Epithelial cell of proximal tubule (primary cell): ENCODE measurements around the gene ACACB. TPM values are rescaled to one million over a fixed set of nuclear protein-coding genes. Genes with fewer than 3 reads are reported as not detected.

Experiments used
- DNase-seq: peaks from one replicate; pipeline ENCODE4 v3.0.0-alpha.2; 2011; ENCODE audit warnings: low read depth
- H3K4me3 ChIP-seq: 2 replicates; pipeline ENCODE4 v1.5.1; 2011; ENCODE audit warnings: low read depth, mild to moderate bottlenecking, low read length
- CTCF ChIP-seq: conservative IDR thresholded peaks from 2 replicates; pipeline ENCODE4 v1.5.1; 2012; ENCODE audit warnings: low read depth, mild to moderate bottlenecking, low read length
- total RNA-seq: library from RNA; depleted of rRNA; stranded (reverse); fragments of >200 nt; gene quantifications from 2 replicates; pipeline ENCODE4 v1.2.3, GENCODE V29; 2015

Gene ACACB
- total RNA-seq, 1 donor from 2014 or later = 26.5 TPM

- H3K4me3 ChIP-seq = no peak overlapping the region
- no peak for TF ChIP-seq CTCF
- DNase-seq = no peak
Measured at GRCh38 chr12:109162551-109162950, 46.2 kb downstream of the ACACB start.

GRCh38 chr12:109163167-109163566 lies 46.8 kb downstream of the ACACB start:
- no peak overlapping the region for H3K4me3 ChIP-seq
- TF ChIP-seq CTCF = no peak
- DNase-seq = no peak

GRCh38 chr12:109165599-109165998 lies 49.2 kb downstream of the ACACB start:
- no peak overlapping the region for H3K4me3 ChIP-seq
- no peak for DNase-seq
- no peak for TF ChIP-seq CTCF

- H3K4me3 ChIP-seq = no peak overlapping the region
- no peak for DNase-seq
- no peak for TF ChIP-seq CTCF
Measured at GRCh38 chr12:109166371-109166770, 50.0 kb downstream of the ACACB start.

GRCh38 chr12:109167781-109168180 lies 51.4 kb downstream of the ACACB start:
- DNase-seq = no peak
- H3K4me3 ChIP-seq = no peak overlapping the region
- no peak for TF ChIP-seq CTCF

- no peak overlapping the region for H3K4me3 ChIP-seq
- DNase-seq = no peak
- TF ChIP-seq CTCF = no peak
Measured at GRCh38 chr12:109169262-109169661, 52.9 kb downstream of the ACACB start.

- no peak for TF ChIP-seq CTCF
- no peak overlapping the region for H3K4me3 ChIP-seq
- DNase-seq = no peak
Measured at GRCh38 chr12:109169686-109170085, 53.3 kb downstream of the ACACB start.
